Measurements from ENCODE around the gene TPRN.

The TPRN gene

DNA sequence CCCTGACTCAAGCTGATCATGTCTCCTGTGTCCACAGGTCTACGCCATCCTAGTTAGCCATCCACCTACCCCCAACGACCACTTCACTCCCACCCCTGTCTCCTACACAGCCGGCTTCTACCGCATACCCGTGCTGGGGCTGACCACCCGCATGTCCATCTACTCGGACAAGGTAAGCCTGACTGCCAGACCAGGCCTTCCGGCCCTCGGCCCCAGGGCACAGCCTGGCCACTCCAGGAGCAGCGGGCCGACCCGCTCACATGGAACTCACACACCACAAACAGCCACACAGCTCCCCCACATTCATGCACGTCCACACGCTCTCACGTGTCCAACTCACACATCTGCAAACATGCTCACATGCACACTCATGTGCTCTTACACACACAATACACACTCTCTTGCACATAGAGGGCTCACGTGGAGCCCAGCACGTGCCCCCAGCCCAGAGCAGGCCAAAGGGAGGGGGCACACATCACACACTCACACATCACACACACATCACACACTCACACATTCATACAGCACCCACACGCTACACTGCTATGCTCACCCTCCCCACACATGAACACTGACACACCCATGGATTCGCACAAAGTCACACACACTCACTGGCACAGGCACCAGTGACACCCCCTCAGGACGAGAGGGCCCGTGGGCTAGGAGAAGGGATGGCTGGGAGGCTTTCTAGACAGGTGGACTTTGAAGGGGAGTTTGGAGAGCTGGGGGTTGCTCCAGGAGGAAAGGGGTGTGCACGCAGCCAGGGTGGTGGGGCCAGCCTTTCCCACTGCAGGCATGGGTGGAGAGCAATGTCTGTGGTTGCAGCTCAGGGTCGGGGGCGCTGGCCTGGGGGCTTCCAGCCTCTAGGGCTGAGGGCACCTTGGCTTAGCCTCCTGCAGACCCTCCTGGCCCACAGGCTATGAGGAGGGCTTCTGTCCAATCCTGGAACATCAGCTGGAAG is 58.3 kb downstream of the TPRN start:
- Histone ChIP-seq H3K4me1 (ENCODE audit: control insufficient read depth in 5 of 5, insufficient read depth in 5 of 5, low read length in 5 of 5) (peaks cover 0 to 6% (median 3%) of the 10 kb centered on the region in 5 donors), H3K36me3 (ENCODE audit: control insufficient read depth in 5 of 5, insufficient read depth in 5 of 5, low read length in 5 of 5) (no peaks in the 10 kb centered on the region), H3K27me3 (ENCODE audit: control insufficient read depth in 5 of 5, insufficient read depth in 4 of 5, low read length in 5 of 5) (peaks cover 51 to 77% (median 69%) of the 10 kb centered on the region in 5 donors), H3K9ac (ENCODE audit: low read length in 5 of 5) (no peak overlapping the region), H3K4me3 (ENCODE audit: low read depth in 1 of 5, low read length in 5 of 5) (no peak overlapping the region), H3K27ac (ENCODE audit: low read depth, low read length) (no peak overlapping the region), H3K9me3 (ENCODE audit: control insufficient read depth in 5 of 5, low read length in 5 of 5) (no peaks in the 10 kb centered on the region)

Data from subcutaneous abdominal adipose tissue (tissue), 5 donors.